GM12878 (cell line): ENCODE results near the gene CMTM3. TPM values are rescaled to one million over a fixed set of nuclear protein-coding genes. Genes with fewer than 3 reads are reported as not detected.

Source experiments
- ATAC-seq: fragments of 200-7000 bp; cut with Tn5 transposase; 3 replicates; pipeline ENCODE4 v1.9.1; 2020; ENCODE audit warnings: mild to moderate bottlenecking, moderate library complexity
- BruUV-seq: library from RNA; stranded (reverse); fragments of 400-500 nt; replicated peaks from 2 replicates; lab custom pipeline; 2021; lab: Mats Ljungman, UMichigan
- CTCF ChIA-PET: fragments of 300-600 bp; sonication (Branson Sonifier 250); formaldehyde crosslinking; extraction: SDS; loops from one replicate; lab custom pipeline; 2021; ENCODE audit warnings: inconsistent platforms; lab: Yijun Ruan, JAX
- POLR2A ChIA-PET: fragments of 350-600 bp; formaldehyde crosslinking; extraction: SDS; loops from one replicate; lab custom pipeline; 2021; ENCODE audit warnings: inconsistent platforms; lab: Charles Lee
- RAD21 ChIA-PET: fragments of 300-600 bp; sonication (Branson Sonifier 250); formaldehyde crosslinking; loops from one replicate; lab custom pipeline; 2023; ENCODE audit warnings: antibody characterized with exemption; ENCODE audit not compliant: unreplicated experiment; lab: Charles Lee
- SMC1A ChIA-PET: fragments of 300-600 bp; sonication (Branson Sonifier 250); formaldehyde crosslinking; loops from one replicate; lab custom pipeline; 2023; ENCODE audit not compliant: unreplicated experiment, uncharacterized antibody; lab: Charles Lee
- DNase-seq: peaks from one replicate; pipeline ENCODE4 v3.0.0-alpha.2; 2011; ENCODE audit warnings: low read depth, low spot score
- FAIRE-seq: peaks from 3 replicates; lab custom pipeline; 2011; peaks lifted over from hg19 to GRCh38; lab: Jason Lieb, UNC
- H2AFZ ChIP-seq: 2 replicates; pipeline ENCODE4 v1.6.0; 2011; ENCODE audit warnings: low read depth, low read length, control low read depth; ENCODE audit not compliant: control insufficient read depth
- H3K27ac ChIP-seq: 2 replicates; pipeline ENCODE4 v1.5.1; 2011; ENCODE audit warnings: control low read depth; ENCODE audit not compliant: control insufficient read depth, insufficient read depth
- H3K27me3 ChIP-seq, 2 experiments: replicated peaks in 1 of 2; 2 replicates each; pipeline versions ENCODE4 v1.6.0 to v1.6.1; 2011; ENCODE audit warnings: low read length in 1 of 2; ENCODE audit not compliant: control insufficient read depth in 2 of 2, insufficient read depth in 2 of 2
- H3K36me3 ChIP-seq, 2 experiments: 2 replicates each; pipeline ENCODE4 v1.5.1; 2011; ENCODE audit warnings: low read length in 1 of 2; ENCODE audit not compliant: control insufficient read depth in 2 of 2, insufficient read depth in 2 of 2
- H3K4me1 ChIP-seq: 2 replicates; pipeline ENCODE4 v1.6.1; 2011; ENCODE audit warnings: mild to moderate bottlenecking, low read length, moderate library complexity, mixed read lengths; ENCODE audit not compliant: control insufficient read depth, insufficient read depth
- H3K4me2 ChIP-seq: 2 replicates; pipeline ENCODE4 v1.6.0; 2011; ENCODE audit warnings: control low read depth; ENCODE audit not compliant: control insufficient read depth, insufficient read depth
- H3K4me3 ChIP-seq: fragments of 200-600 bp; sonication (generic); 2 replicates; pipeline ENCODE4 v1.5.1; 2016
- H3K79me2 ChIP-seq: 2 replicates; pipeline ENCODE4 v1.6.0; 2011; ENCODE audit warnings: low read length; ENCODE audit not compliant: control insufficient read depth, insufficient read depth
- H3K9ac ChIP-seq: 2 replicates; pipeline ENCODE4 v1.8.0; 2011; ENCODE audit warnings: low read length, control low read depth, mixed read lengths; ENCODE audit not compliant: control insufficient read depth, insufficient read depth
- H3K9me3 ChIP-seq: replicated peaks from 3 replicates; pipeline ENCODE4 v1.5.1; 2011; ENCODE audit warnings: mild to moderate bottlenecking, low read length; ENCODE audit not compliant: control insufficient read depth, insufficient read depth
- H4K20me1 ChIP-seq: 2 replicates; pipeline ENCODE4 v1.6.0; 2011; ENCODE audit not compliant: control insufficient read depth, insufficient read depth
- CEBPB ChIP-seq, 2 experiments: fragments of 150-350 bp in 1 of 2; IDR thresholded peaks; 2 replicates each; pipeline ENCODE4 v1.6.1; 2012 to 2014; ENCODE audit warnings: low read depth in 2 of 2, low read length in 2 of 2, borderline replicate concordance in 1 of 2, inconsistent platforms in 1 of 2
- CREB1 ChIP-seq: IDR thresholded peaks from 2 replicates; pipeline ENCODE4 v1.6.1; 2012; ENCODE audit warnings: low read depth, mild to moderate bottlenecking, inconsistent platforms
- ESRRA ChIP-seq: IDR thresholded peaks from 2 replicates; pipeline ENCODE4 v1.6.1; 2012; ENCODE audit warnings: mild to moderate bottlenecking, low read length, improper control_type of control experiment
- FOS ChIP-seq: IDR thresholded peaks from 3 replicates; pipeline ENCODE4 v1.6.1; 2011; ENCODE audit warnings: borderline replicate concordance; ENCODE audit not compliant: insufficient read length; ENCODE audit errors: extremely low read depth
- HCFC1 ChIP-seq: fragments of 150-350 bp; IDR thresholded peaks from 2 replicates; pipeline ENCODE4 v1.6.1; 2014; ENCODE audit warnings: low read length
- HDGF ChIP-seq: fragments of 450-650 bp; IDR thresholded peaks from 2 replicates; pipeline ENCODE4 v1.6.1; 2016; ENCODE audit warnings: antibody characterized with exemption
- MXI1 ChIP-seq: fragments of 150-350 bp; IDR thresholded peaks from 2 replicates; pipeline ENCODE4 v1.6.1; 2011; ENCODE audit warnings: low read depth, mild to moderate bottlenecking, inconsistent platforms, low read length, improper control_type of control experiment
- NBN ChIP-seq: fragments of 450-650 bp; IDR thresholded peaks from 2 replicates; pipeline ENCODE4 v1.6.1; 2016
- ZBTB40 ChIP-seq: fragments of 450-650 bp; IDR thresholded peaks from 2 replicates; pipeline ENCODE4 v1.6.1; 2016; ENCODE audit warnings: mild to moderate bottlenecking, moderate library complexity, borderline replicate concordance
- ZNF207 ChIP-seq: fragments of 450-650 bp; IDR thresholded peaks from 2 replicates; pipeline ENCODE4 v1.6.1; 2014; ENCODE audit warnings: antibody characterized with exemption, mild to moderate bottlenecking, borderline replicate concordance
- ZNF622 ChIP-seq: fragments of 450-650 bp; IDR thresholded peaks from 2 replicates; pipeline ENCODE4 v1.6.1; 2017; ENCODE audit warnings: mild to moderate bottlenecking, inconsistent platforms
- WGBS: methylation state at CpG from one replicate; pipeline ENCODE4 v1.1.6; 2016; ENCODE audit warnings: low lambda C conversion rate; ENCODE audit not compliant: insufficient replicate concordance, insufficient coverage; ENCODE audit errors: missing lambda C conversion rate; 5-methylcytosine and 5-hydroxymethylcytosine counted together
- in situ Hi-C: fragments of 300-500 bp; cut with MboI; formaldehyde crosslinking; loops from 9 replicates; pipeline ENCODE4 v1.14.3; 2018; ENCODE audit warnings: mixed read lengths
- intact Hi-C: fragments of 100-400 bp; cut with micrococcal nuclease; formaldehyde crosslinking; loops from one replicate; pipeline ENCODE4 v1.14.2; 2022; ENCODE audit not compliant: unreplicated experiment
- polyA plus RNA-seq, 11 experiments: library from polyadenylated mRNA; depleted of rRNA in 4 of 11; unstranded in 6 of 11; stranded (reverse) in 5 of 11; fragments of >200 nt; fragmentation: Nextera tagmentation in 4 of 11; fragmentation: Illumina TruSeq in 1 of 11; extraction: Ambion mirVana in 4 of 11; extraction: Trizol in 1 of 11; gene quantifications; 1 replicate in 1 of 11; 2 replicates in 10 of 11; pipeline versions ENCODE4 v1.2.1 to v1.2.3, GENCODE V29; 2011 to 2016; ENCODE audit warnings: inconsistent platforms in 2 of 11, missing spikeins in 2 of 11, low read depth in 1 of 11
- total RNA-seq, 4 experiments: library from RNA; depleted of rRNA in 3 of 4; stranded (reverse); fragments of >200 nt in 3 of 4; fragmentation: Illumina TruSeq in 1 of 4; extraction: Trizol in 1 of 4; gene quantifications; 2 replicates each; pipeline versions ENCODE4 v1.2.1 to v1.2.3, GENCODE V29; 2013 to 2021

The CMTM3 gene
- total and polyA plus RNA-seq, 10 of the 15 experiments (the other 5 are each of a cell fraction or from before 2014, with no cell fraction given): 5.4 to 47.4 (median 28.6) TPM

GRCh38 chr16:66651965-66652364 lies 47.5 kb downstream of the CMTM3 start:
- no peak overlapping the region for H3K9ac ChIP-seq
- H2AFZ ChIP-seq: no peak overlapping the region
- H3K4me1 ChIP-seq: no peaks in the 10 kb centered on the region
- no peak for ATAC-seq
- H4K20me1 ChIP-seq: no peaks in the 10 kb centered on the region
- H3K27ac ChIP-seq: no peak overlapping the region
- intact Hi-C loops: no loop called here
- H3K36me3 ChIP-seq: no peaks in the 10 kb centered on the region
- ChIA-PET CTCF (interaction anchor here (1.1 to 3.8 kb wide), 16 partner anchors 10 to 216 kb away, joined by 3 to 45 read pairs (median 5); no protein-coding TSS in a partner anchor), SMC1A (no interaction called here)
- no peaks in the 10 kb centered on the region for H3K79me2 ChIP-seq
- FAIRE-seq: no peak
- TF ChIP-seq ZNF207 (no peak), NBN (no peak), CEBPB (IDR thresholded peaks at IDR 0.05; ENCODE audit: borderline replicate concordance in 1 of 2, low read depth in 2 of 2, low read length in 2 of 2) (no peak), ZNF622 (no peak), HDGF (no peak), CREB1 (no peak)
- TF ChIP-seq, all 136 proteins: peak for 0
- in situ Hi-C loops: no loop called here
- no peaks in the 10 kb centered on the region; a peak in 1 of 4 replicates for H3K27me3 ChIP-seq
- no peak overlapping the region for H3K4me3 ChIP-seq
- ChIA-PET RAD21 (interaction anchor here (1.7 kb wide), 1 partner anchor 11 kb away, joined by 5 read pairs; no protein-coding TSS in a partner anchor), POLR2A (no interaction called here)
- WGBS: 73% methylated on average over 6 of the region's 6 CpGs
- H3K4me2 ChIP-seq: no peak overlapping the region
- DNase-seq: no peak
- BruUV-seq: no TSS peak
- no peaks in the 10 kb centered on the region for H3K9me3 ChIP-seq

GRCh38 chr16:66652661-66653360 lies 48.3 kb downstream of the CMTM3 start:
- WGBS: 33% methylated on average over 7 of the region's 7 CpGs
- H3K27ac ChIP-seq: no peak overlapping the region
- H3K36me3 ChIP-seq: no peaks in the 10 kb centered on the region
- ATAC-seq (no peak), FAIRE-seq (no peak), DNase-seq (no peak)
- POLR2A ChIA-PET: no interaction called here
- intact Hi-C loops (no loop called here), in situ Hi-C loops (no loop called here)
- H2AFZ ChIP-seq: no peak overlapping the region
- CTCF ChIA-PET: interaction anchor here (0.6 to 3.8 kb wide), 7 partner anchors 9 to 89 kb away, joined by 3 to 35 read pairs (median 4); no protein-coding TSS in a partner anchor
- BruUV-seq: no TSS peak
- no peak overlapping the region for H3K9ac ChIP-seq
- H3K79me2 ChIP-seq: no peaks in the 10 kb centered on the region
- no peak overlapping the region for H3K4me3 ChIP-seq
- H3K4me2 ChIP-seq: no peak overlapping the region
- H4K20me1 ChIP-seq: no peaks in the 10 kb centered on the region
- no peaks in the 10 kb centered on the region for H3K9me3 ChIP-seq
- H3K4me1 ChIP-seq: no peaks in the 10 kb centered on the region
- SMC1A ChIA-PET: no interaction called here
- H3K27me3 ChIP-seq: no peaks in the 10 kb centered on the region; a peak in 1 of 4 replicates
- RAD21 ChIA-PET: no interaction called here
- TF ChIP-seq ZNF207 (no peak), FOS (no peak), ESRRA (no peak), ZBTB40 (no peak), HCFC1 (no peak), MXI1 (no peak)
